Measurements from ENCODE around the gene MYH1. TPM values are rescaled to one million over a fixed set of nuclear protein-coding genes. Genes with fewer than 3 reads are reported as not detected.
"Not testable (repeated sequence)": the region's sequence is repeated elsewhere in the genome, so short reads cannot be mapped to it uniquely, and the experiment has no call there.

Gene MYH1
- total and polyA plus RNA-seq, 10 of the 15 experiments (the other 5 are each of a cell fraction or from before 2014, with no cell fraction given) = 0.01 TPM; not detected in 9

- TF ChIP-seq, protein P1, sequence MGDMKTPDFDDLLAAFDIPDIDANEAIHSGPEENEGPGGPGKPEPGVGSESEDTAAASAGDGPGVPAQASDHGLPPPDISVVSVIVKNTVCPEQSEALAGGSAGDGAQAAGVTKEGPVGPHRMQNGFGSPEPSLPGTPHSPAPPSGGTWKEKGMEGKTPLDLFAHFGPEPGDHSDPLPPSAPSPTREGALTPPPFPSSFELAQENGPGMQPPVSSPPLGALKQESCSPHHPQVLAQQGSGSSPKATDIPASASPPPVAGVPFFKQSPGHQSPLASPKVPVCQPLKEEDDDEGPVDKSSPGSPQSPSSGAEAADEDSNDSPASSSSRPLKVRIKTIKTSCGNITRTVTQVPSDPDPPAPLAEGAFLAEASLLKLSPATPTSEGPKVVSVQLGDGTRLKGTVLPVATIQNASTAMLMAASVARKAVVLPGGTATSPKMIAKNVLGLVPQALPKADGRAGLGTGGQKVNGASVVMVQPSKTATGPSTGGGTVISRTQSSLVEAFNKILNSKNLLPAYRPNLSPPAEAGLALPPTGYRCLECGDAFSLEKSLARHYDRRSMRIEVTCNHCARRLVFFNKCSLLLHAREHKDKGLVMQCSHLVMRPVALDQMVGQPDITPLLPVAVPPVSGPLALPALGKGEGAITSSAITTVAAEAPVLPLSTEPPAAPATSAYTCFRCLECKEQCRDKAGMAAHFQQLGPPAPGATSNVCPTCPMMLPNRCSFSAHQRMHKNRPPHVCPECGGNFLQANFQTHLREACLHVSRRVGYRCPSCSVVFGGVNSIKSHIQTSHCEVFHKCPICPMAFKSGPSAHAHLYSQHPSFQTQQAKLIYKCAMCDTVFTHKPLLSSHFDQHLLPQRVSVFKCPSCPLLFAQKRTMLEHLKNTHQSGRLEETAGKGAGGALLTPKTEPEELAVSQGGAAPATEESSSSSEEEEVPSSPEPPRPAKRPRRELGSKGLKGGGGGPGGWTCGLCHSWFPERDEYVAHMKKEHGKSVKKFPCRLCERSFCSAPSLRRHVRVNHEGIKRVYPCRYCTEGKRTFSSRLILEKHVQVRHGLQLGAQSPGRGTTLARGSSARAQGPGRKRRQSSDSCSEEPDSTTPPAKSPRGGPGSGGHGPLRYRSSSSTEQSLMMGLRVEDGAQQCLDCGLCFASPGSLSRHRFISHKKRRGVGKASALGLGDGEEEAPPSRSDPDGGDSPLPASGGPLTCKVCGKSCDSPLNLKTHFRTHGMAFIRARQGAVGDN (IDR thresholded peaks at IDR 0.05) = no peak
- TF ChIP-seq NR2C1 (IDR thresholded peaks at IDR 0.05) (no peak), CHD2 (IDR thresholded peaks at IDR 0.05; ENCODE audit: borderline replicate concordance, low read depth, low read length) (no peak)
These were observed 29.0 kb upstream of the MYH1 start (continued) for GRCh38 chr17:10547351-10547750.

- CTCF ChIA-PET; H3K27me3 ChIP-seq (replicated peaks in 1 of 2; ENCODE audit: control insufficient read depth in 2 of 2, insufficient read depth in 2 of 2, low read length in 1 of 2); POLR2A ChIA-PET; H3K27ac ChIP-seq (ENCODE audit: control insufficient read depth, insufficient read depth); H2AFZ ChIP-seq (ENCODE audit: control insufficient read depth, low read depth, low read length); H3K36me3 ChIP-seq (ENCODE audit: control insufficient read depth in 2 of 2, insufficient read depth in 2 of 2, low read length in 1 of 2); SMC1A ChIA-PET (ENCODE audit: uncharacterized antibody, unreplicated experiment); H4K20me1 ChIP-seq (ENCODE audit: control insufficient read depth, insufficient read depth); H3K4me2 ChIP-seq (ENCODE audit: control insufficient read depth, insufficient read depth); in situ Hi-C loops (cut with MboI); H3K79me2 ChIP-seq (ENCODE audit: control insufficient read depth, insufficient read depth, low read length); intact Hi-C loops (cut with micrococcal nuclease; ENCODE audit: unreplicated experiment); BruUV-seq (replicated peaks); H3K9ac ChIP-seq (ENCODE audit: control insufficient read depth, insufficient read depth, low read length); FAIRE-seq; DNase-seq (ENCODE audit: low read depth, low spot score); H3K4me3 ChIP-seq; H3K9me3 ChIP-seq (replicated peaks; ENCODE audit: control insufficient read depth, insufficient read depth, low read length); ATAC-seq; H3K4me1 ChIP-seq (ENCODE audit: control insufficient read depth, insufficient read depth, low read length); RAD21 ChIA-PET (ENCODE audit: unreplicated experiment): not testable (repeated sequence)
- WGBS (ENCODE audit: insufficient coverage, insufficient replicate concordance, low lambda C conversion rate, missing lambda C conversion rate) = 21% methylated on average over 5 of the region's 5 CpGs
These were observed 25.1 kb upstream of the MYH1 start for GRCh38 chr17:10543486-10543885.

DNA sequence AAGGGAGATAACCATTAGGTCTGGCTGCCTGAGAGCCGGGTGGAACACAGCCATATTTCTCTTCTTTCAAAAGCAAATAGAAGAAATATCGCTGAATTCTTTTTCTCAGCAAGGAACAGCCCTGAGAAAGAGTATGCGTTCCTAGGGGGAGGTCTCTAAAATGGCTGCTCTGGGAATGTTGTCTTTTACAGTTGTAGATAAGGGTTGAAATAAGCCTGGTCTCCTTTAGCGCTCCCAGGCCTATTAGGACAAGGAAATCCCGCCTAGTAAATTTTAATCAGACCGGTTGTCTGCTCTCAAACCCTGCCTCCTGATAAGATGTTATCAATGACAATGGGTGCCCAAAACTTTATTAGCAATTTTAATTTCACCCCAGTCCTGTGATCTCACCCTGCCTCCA, 22.8 kb upstream of the MYH1 start:
- in situ Hi-C loops (cut with MboI) = not testable (repeated sequence)

More for the DNA sequence above, 22.8 kb upstream of the MYH1 start:
- H4K20me1 ChIP-seq (ENCODE audit: control insufficient read depth, insufficient read depth); intact Hi-C loops (cut with micrococcal nuclease; ENCODE audit: unreplicated experiment); H3K36me3 ChIP-seq (ENCODE audit: control insufficient read depth in 2 of 2, insufficient read depth in 2 of 2, low read length in 1 of 2); H3K9ac ChIP-seq (ENCODE audit: control insufficient read depth, insufficient read depth, low read length); H3K4me1 ChIP-seq (ENCODE audit: control insufficient read depth, insufficient read depth, low read length); H3K27me3 ChIP-seq (replicated peaks in 1 of 2; ENCODE audit: control insufficient read depth in 2 of 2, insufficient read depth in 2 of 2, low read length in 1 of 2); H3K27ac ChIP-seq (ENCODE audit: control insufficient read depth, insufficient read depth); CTCF ChIA-PET; SMC1A ChIA-PET (ENCODE audit: uncharacterized antibody, unreplicated experiment); H3K9me3 ChIP-seq (replicated peaks; ENCODE audit: control insufficient read depth, insufficient read depth, low read length); RAD21 ChIA-PET (ENCODE audit: unreplicated experiment); ATAC-seq; BruUV-seq (replicated peaks); H2AFZ ChIP-seq (ENCODE audit: control insufficient read depth, low read depth, low read length); H3K4me3 ChIP-seq; DNase-seq (ENCODE audit: low read depth, low spot score); H3K4me2 ChIP-seq (ENCODE audit: control insufficient read depth, insufficient read depth); POLR2A ChIA-PET; H3K79me2 ChIP-seq (ENCODE audit: control insufficient read depth, insufficient read depth, low read length); FAIRE-seq: not testable (repeated sequence)
- WGBS (ENCODE audit: insufficient coverage, insufficient replicate concordance, low lambda C conversion rate, missing lambda C conversion rate) = 40% methylated on average over 6 of the region's 6 CpGs
